GM19397 (cell line): ENCODE results near the gene MACROD2.

Experiments
- ATAC-seq: cut with Tn5 transposase; IDR thresholded peaks from one replicate; pipeline ENCODE4 v1.9.1; 2021; ENCODE audit warnings: mild to moderate bottlenecking, moderate library complexity; ENCODE audit not compliant: unreplicated experiment

The MACROD2 gene

GRCh38 chr20:14401479-14402138 lies 406.3 kb downstream of the MACROD2 start:
- no peak for ATAC-seq

- ATAC-seq, result no peak
Observed at GRCh38 chr20:14404515-14404914, 409.2 kb downstream of the MACROD2 start.

- no peak for ATAC-seq
Observed at GRCh38 chr20:14406495-14406894, 411.2 kb downstream of the MACROD2 start.

- no peak for ATAC-seq
Observed at GRCh38 chr20:14407336-14407735, 412.0 kb downstream of the MACROD2 start.

GRCh38 chr20:14410869-14411555 lies 415.7 kb downstream of the MACROD2 start:
- no peak for ATAC-seq

GRCh38 chr20:14412065-14412681 lies 416.9 kb downstream of the MACROD2 start:
- ATAC-seq, result no peak

- no peak for ATAC-seq
Observed at GRCh38 chr20:14413835-14414234, 418.5 kb downstream of the MACROD2 start.

GRCh38 chr20:14414560-14414959 lies 419.2 kb downstream of the MACROD2 start:
- ATAC-seq, result no peak

GRCh38 chr20:14415467-14415866 lies 420.2 kb downstream of the MACROD2 start:
- no peak for ATAC-seq

- ATAC-seq, result no peak
Observed at GRCh38 chr20:14418376-14418775, 423.1 kb downstream of the MACROD2 start.

- no peak for ATAC-seq
Observed at GRCh38 chr20:14422892-14423291, 427.6 kb downstream of the MACROD2 start.

- ATAC-seq, result no peak
Observed at GRCh38 chr20:14431568-14431967, 436.3 kb downstream of the MACROD2 start.

- no peak for ATAC-seq
Observed at GRCh38 chr20:14432085-14432484, 436.8 kb downstream of the MACROD2 start.

- ATAC-seq, result no peak
Observed at GRCh38 chr20:14432597-14432996, 437.3 kb downstream of the MACROD2 start.

- ATAC-seq, result no peak
Observed at GRCh38 chr20:14434384-14435136, 439.2 kb downstream of the MACROD2 start.

- ATAC-seq, result no peak
Observed at GRCh38 chr20:14441201-14441600, 445.9 kb downstream of the MACROD2 start.

GRCh38 chr20:14444106-14444505 lies 448.8 kb downstream of the MACROD2 start:
- ATAC-seq, result no peak

GRCh38 chr20:14445310-14445709 lies 450.0 kb downstream of the MACROD2 start:
- ATAC-seq, result no peak

- no peak for ATAC-seq
Observed at GRCh38 chr20:14445902-14446301, 450.6 kb downstream of the MACROD2 start.

GRCh38 chr20:14446446-14446845 lies 451.1 kb downstream of the MACROD2 start:
- ATAC-seq, result no peak

GRCh38 chr20:14449323-14449722 lies 454.0 kb downstream of the MACROD2 start:
- no peak for ATAC-seq
